HG03025 (cell line): Measurements from ENCODE around the gene EVL.
"Not testable (repeated sequence)": the region's sequence is repeated elsewhere in the genome, so short reads cannot be mapped to it uniquely, and the experiment has no call there.

ENCODE experiments used
- ATAC-seq: cut with Tn5 transposase; IDR thresholded peaks from one replicate; pipeline ENCODE4 v1.9.1; 2021; ENCODE audit warnings: mild to moderate bottlenecking, moderate library complexity; ENCODE audit not compliant: unreplicated experiment, low FRiP score

EVL gene

GRCh38 chr14:100064335-100065092, 708 bp upstream of the EVL start:
- ATAC-seq = not testable (repeated sequence)

- peak; percentile 30 for ATAC-seq
Observed at GRCh38 chr14:100065942-100066574, 836 bp downstream of the EVL start.

- no peak for ATAC-seq
Observed at GRCh38 chr14:100066962-100067361, 1.7 kb downstream of the EVL start.

- no peak for ATAC-seq
Observed at GRCh38 chr14:100067481-100067880, 2.3 kb downstream of the EVL start.

- no peak for ATAC-seq
Observed at GRCh38 chr14:100067971-100068959, 3.0 kb downstream of the EVL start.

- ATAC-seq = no peak
Observed at GRCh38 chr14:100069161-100069800, 4.1 kb downstream of the EVL start.

- no peak for ATAC-seq
Observed at GRCh38 chr14:100070310-100070709, 5.1 kb downstream of the EVL start.

GRCh38 chr14:100071545-100071944, 6.3 kb downstream of the EVL start:
- no peak for ATAC-seq

- peak; percentile 34 for ATAC-seq
Observed at GRCh38 chr14:100072783-100073346, 7.6 kb downstream of the EVL start.

- no peak for ATAC-seq
Observed at GRCh38 chr14:100073576-100074430, 8.6 kb downstream of the EVL start.

GRCh38 chr14:100074431-100075100, 9.3 kb downstream of the EVL start:
- ATAC-seq = no peak

GRCh38 chr14:100075681-100076080, 10.5 kb downstream of the EVL start:
- no peak for ATAC-seq

- ATAC-seq = no peak
Observed at GRCh38 chr14:100076133-100076532, 10.9 kb downstream of the EVL start.

- no peak for ATAC-seq
Observed at GRCh38 chr14:100076606-100077005, 11.4 kb downstream of the EVL start.

GRCh38 chr14:100077441-100077840, 12.2 kb downstream of the EVL start:
- ATAC-seq = no peak

GRCh38 chr14:100078216-100078803, 13.1 kb downstream of the EVL start:
- ATAC-seq = no peak

- ATAC-seq = no peak
Observed at GRCh38 chr14:100078997-100079725, 13.9 kb downstream of the EVL start.

GRCh38 chr14:100079726-100080005, 14.4 kb downstream of the EVL start:
- ATAC-seq = no peak
